ENCODE data around the gene CERS6. TPM values are rescaled to one million over a fixed set of nuclear protein-coding genes. Genes with fewer than 3 reads are reported as not detected.

Gene CERS6
- total RNA-seq, 1 experiment from 2014 or later, result 30.3 TPM

GRCh38 chr2:168787098-168787781 lies 331.2 kb downstream of the CERS6 start:
- in situ Hi-C loops (cut with HindIII; ENCODE audit: low pct_unique_long_range_greater_than_20kb, low sequenced_read_pairs), result no loop called here
- intact Hi-C loops (cut with micrococcal nuclease; ENCODE audit: unreplicated experiment), result no loop called here
- no peak for TF ChIP-seq POLR2AphosphoS5 (IDR thresholded peaks at IDR 0.05; ENCODE audit: low read depth, low read length)
- TF ChIP-seq SIN3A (IDR thresholded peaks at IDR 0.05; ENCODE audit: borderline replicate concordance, insufficient read depth, low read depth, low read length), result no peak
- no peak for TF ChIP-seq REST (IDR thresholded peaks at IDR 0.05; ENCODE audit: insufficient read depth in 1 of 2, low read depth in 2 of 2, low read length in 1 of 2)
- no peak for TF ChIP-seq CTCF (IDR thresholded peaks at IDR 0.05)
- TF ChIP-seq TCF7L2 (IDR thresholded peaks at IDR 0.05; ENCODE audit: low read depth, low read length), result no peak
- CTCF ChIA-PET, result no interaction called here
- Histone ChIP-seq H3K36me3 (ENCODE audit: control insufficient read depth, insufficient read depth, low read length) (no peaks in the 10 kb centered on the region), H3K4me1 (ENCODE audit: control insufficient read depth, insufficient read depth, low read length) (no peaks in the 10 kb centered on the region), H3K9me3 (ENCODE audit: control insufficient read depth, insufficient read depth, low read depth, low read length) (no peaks in the 10 kb centered on the region), H3K27me3 (ENCODE audit: control insufficient read depth, insufficient read depth, low read length) (0 out of 2 replicates have a peak, but pooled peaks cover 3% of the 10 kb centered on the region), H3K27ac (ENCODE audit: low read length) (no peak overlapping the region), H3K4me3 (ENCODE audit: low read depth in 2 of 2, low read length in 2 of 2) (no peak overlapping the region)
- ATAC-seq (no peak), DNase-seq (ENCODE audit: low read depth, low spot score) (no peak)
- POLR2A ChIA-PET, result no interaction called here
- BruUV-seq (replicated peaks), result no TSS peak

- DNase-seq (ENCODE audit: low read depth, low spot score) (no peak), ATAC-seq (no peak)
- Histone ChIP-seq H3K27ac (ENCODE audit: low read length) (no peak overlapping the region), H3K36me3 (ENCODE audit: control insufficient read depth, insufficient read depth, low read length) (no peaks in the 10 kb centered on the region), H3K4me3 (ENCODE audit: low read depth in 2 of 2, low read length in 2 of 2) (no peak overlapping the region), H3K9me3 (ENCODE audit: control insufficient read depth, insufficient read depth, low read depth, low read length) (no peaks in the 10 kb centered on the region), H3K4me1 (ENCODE audit: control insufficient read depth, insufficient read depth, low read length) (no peaks in the 10 kb centered on the region), H3K27me3 (ENCODE audit: control insufficient read depth, insufficient read depth, low read length) (0 out of 2 replicates have a peak, but pooled peaks cover 3% of the 10 kb centered on the region)
- intact Hi-C loops (cut with micrococcal nuclease; ENCODE audit: unreplicated experiment), result no loop called here
- TF ChIP-seq CTCF (IDR thresholded peaks at IDR 0.05), result no peak
- TF ChIP-seq POLR2AphosphoS5 (IDR thresholded peaks at IDR 0.05; ENCODE audit: low read depth, low read length), result no peak
- no peak for TF ChIP-seq REST (IDR thresholded peaks at IDR 0.05; ENCODE audit: insufficient read depth in 1 of 2, low read depth in 2 of 2, low read length in 1 of 2)
- no peak for TF ChIP-seq TCF7L2 (IDR thresholded peaks at IDR 0.05; ENCODE audit: low read depth, low read length)
- TF ChIP-seq SIN3A (IDR thresholded peaks at IDR 0.05; ENCODE audit: borderline replicate concordance, insufficient read depth, low read depth, low read length), result no peak
- no TSS peak for BruUV-seq (replicated peaks)
- in situ Hi-C loops (cut with HindIII; ENCODE audit: low pct_unique_long_range_greater_than_20kb, low sequenced_read_pairs), result no loop called here
- ChIA-PET CTCF (no interaction called here), POLR2A (no interaction called here)
These were observed 331.8 kb downstream of the CERS6 start for GRCh38 chr2:168787782-168788376.
